B cell (primary cell): ENCODE data around the gene IL12B.

Source experiments
- EZH2 ChIP-seq: IDR thresholded peaks from 2 replicates; pipeline ENCODE4 v1.6.1; 2012; ENCODE audit warnings: borderline replicate concordance, low read depth, mild to moderate bottlenecking, moderate library complexity, low read length; ENCODE audit not compliant: insufficient read depth, poor library complexity, severe bottlenecking
- TF ChIP-seq, protein P1 (sequence below): fragments of 200-600 bp; IDR thresholded peaks from one replicate; pipeline ENCODE4 v1.8.0; 2022; ENCODE audit warnings: antibody characterized with exemption, mild to moderate bottlenecking

DNA sequence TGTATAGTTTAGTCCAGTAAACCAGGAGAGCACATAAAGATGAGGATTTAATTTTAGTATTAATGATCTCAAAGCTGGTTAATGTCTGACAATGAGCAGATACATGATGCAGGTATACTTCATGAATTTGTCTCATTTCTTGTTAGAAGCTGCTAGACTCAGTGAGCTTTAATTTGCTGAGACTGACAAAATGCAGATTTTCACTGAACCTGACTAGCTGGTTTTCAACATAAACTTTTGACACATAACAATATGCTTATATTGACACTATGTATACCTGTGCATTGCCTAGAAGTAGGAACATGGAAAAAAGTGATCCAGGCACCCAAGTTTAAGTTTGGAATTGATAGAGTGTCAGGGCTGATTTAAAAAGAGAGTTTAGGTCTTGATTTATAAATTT lies 56.4 kb downstream of the IL12B start:
- TF ChIP-seq, protein P1, sequence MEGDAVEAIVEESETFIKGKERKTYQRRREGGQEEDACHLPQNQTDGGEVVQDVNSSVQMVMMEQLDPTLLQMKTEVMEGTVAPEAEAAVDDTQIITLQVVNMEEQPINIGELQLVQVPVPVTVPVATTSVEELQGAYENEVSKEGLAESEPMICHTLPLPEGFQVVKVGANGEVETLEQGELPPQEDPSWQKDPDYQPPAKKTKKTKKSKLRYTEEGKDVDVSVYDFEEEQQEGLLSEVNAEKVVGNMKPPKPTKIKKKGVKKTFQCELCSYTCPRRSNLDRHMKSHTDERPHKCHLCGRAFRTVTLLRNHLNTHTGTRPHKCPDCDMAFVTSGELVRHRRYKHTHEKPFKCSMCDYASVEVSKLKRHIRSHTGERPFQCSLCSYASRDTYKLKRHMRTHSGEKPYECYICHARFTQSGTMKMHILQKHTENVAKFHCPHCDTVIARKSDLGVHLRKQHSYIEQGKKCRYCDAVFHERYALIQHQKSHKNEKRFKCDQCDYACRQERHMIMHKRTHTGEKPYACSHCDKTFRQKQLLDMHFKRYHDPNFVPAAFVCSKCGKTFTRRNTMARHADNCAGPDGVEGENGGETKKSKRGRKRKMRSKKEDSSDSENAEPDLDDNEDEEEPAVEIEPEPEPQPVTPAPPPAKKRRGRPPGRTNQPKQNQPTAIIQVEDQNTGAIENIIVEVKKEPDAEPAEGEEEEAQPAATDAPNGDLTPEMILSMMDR = no peak
- TF ChIP-seq EZH2 = no peak
